ENCODE measurements around the gene BHLHE23.

- TF ChIP-seq POLR2AphosphoS5 (IDR thresholded peaks at IDR 0.05) = no peak
- TF ChIP-seq CTCF (IDR thresholded peaks at IDR 0.05) = no peak
- TF ChIP-seq POLR2A (IDR thresholded peaks at IDR 0.05; ENCODE audit: low read depth) = no peak
Measured at GRCh38 chr20:63049561-63050221, 42.9 kb upstream of the BHLHE23 start.
